C1 segment of cervical spinal cord (tissue), 14 donors: ENCODE results near the gene CASQ2.

Source experiments
- DNase-seq, 14 donors: peaks; one replicate each; lab custom pipeline; 2025; lab: John Stamatoyannopoulos, UW

Gene CASQ2

GRCh38 chr1:115697619-115698018 is 70.9 kb downstream of the CASQ2 start:
- no peak for DNase-seq

- DNase-seq: no peak
These were observed 73.7 kb downstream of the CASQ2 start for GRCh38 chr1:115694805-115695204.

GRCh38 chr1:115692224-115692623 is 76.3 kb downstream of the CASQ2 start:
- DNase-seq: no peak

GRCh38 chr1:115690972-115691371 is 77.5 kb downstream of the CASQ2 start:
- DNase-seq: no peak

GRCh38 chr1:115687744-115688143 is 80.8 kb downstream of the CASQ2 start:
- DNase-seq: no peak

GRCh38 chr1:115685029-115685705 is 83.3 kb downstream of the CASQ2 start:
- no peak for DNase-seq

GRCh38 chr1:115682792-115683191 is 85.7 kb downstream of the CASQ2 start:
- no peak for DNase-seq

GRCh38 chr1:115680730-115681111 is 87.8 kb downstream of the CASQ2 start:
- no peak for DNase-seq

- DNase-seq: peak in 2 of 14 donors; percentile 22 to 24
These were observed 89.3 kb downstream of the CASQ2 start for GRCh38 chr1:115679141-115679611.

- DNase-seq: no peak
These were observed 90.4 kb downstream of the CASQ2 start for GRCh38 chr1:115678141-115678540.

GRCh38 chr1:115677565-115677964 is 90.9 kb downstream of the CASQ2 start:
- DNase-seq: no peak

GRCh38 chr1:115677182-115677555 is 91.3 kb downstream of the CASQ2 start:
- no peak for DNase-seq

- DNase-seq: no peak
These were observed 91.9 kb downstream of the CASQ2 start for GRCh38 chr1:115676498-115677181.

- no peak for DNase-seq
These were observed 96.1 kb downstream of the CASQ2 start for GRCh38 chr1:115672224-115673009.

- peak in 2 of 14 donors; percentile 22 to 52 for DNase-seq
These were observed 97.2 kb downstream of the CASQ2 start for GRCh38 chr1:115671176-115671934.

- no peak for DNase-seq
These were observed 97.9 kb downstream of the CASQ2 start for GRCh38 chr1:115670476-115671175.

GRCh38 chr1:115669886-115670285 is 98.6 kb downstream of the CASQ2 start:
- no peak for DNase-seq

- no peak for DNase-seq
These were observed 99.4 kb downstream of the CASQ2 start for GRCh38 chr1:115669002-115669673.

GRCh38 chr1:115668579-115668978 is 99.9 kb downstream of the CASQ2 start:
- no peak for DNase-seq

- DNase-seq: peak in 9 of 14 donors; percentile 19 to 77 (median 48)
These were observed 101.8 kb downstream of the CASQ2 start for GRCh38 chr1:115666702-115667101.
